Natural killer cell (primary cell): ENCODE results near the gene PTPN9. TPM values are rescaled to one million over a fixed set of nuclear protein-coding genes. Genes with fewer than 3 reads are reported as not detected.

Source experiments
- ATAC-seq, 3 donors: fragments of 150-1000 bp in 2 of 3; fragments of 200-7000 bp in 1 of 3; cut with Tn5 transposase; 1 replicate in 1 of 3; 2 replicates in 2 of 3; pipeline ENCODE4 v1.10.0; 2021; ENCODE audit warnings: mild to moderate bottlenecking in 2 of 3, moderate library complexity in 2 of 3
- DNase-seq, 2 donors: peaks; one replicate each; pipeline versions ENCODE4 v3.0.0 to v3.0.0-alpha.2; 2013 to 2021; ENCODE audit warnings: mixed read lengths in 1 of 2
- H3K27ac ChIP-seq: one replicate; pipeline ENCODE4 v1.5.1; 2013; ENCODE audit warnings: mild to moderate bottlenecking, low read length
- H3K27me3 ChIP-seq: one replicate; pipeline ENCODE4 v1.6.1; 2013; ENCODE audit warnings: low read length; ENCODE audit not compliant: control insufficient read depth, insufficient read depth
- H3K36me3 ChIP-seq: one replicate; pipeline ENCODE4 v1.6.1; 2013; ENCODE audit warnings: low read length; ENCODE audit not compliant: control insufficient read depth, insufficient read depth
- H3K4me1 ChIP-seq: one replicate; pipeline ENCODE4 v1.6.1; 2013; ENCODE audit warnings: low read length; ENCODE audit not compliant: control insufficient read depth, insufficient read depth
- H3K4me3 ChIP-seq: one replicate; pipeline ENCODE4 v1.5.1; 2013; ENCODE audit warnings: low read length
- H3K9me3 ChIP-seq: one replicate; pipeline ENCODE4 v1.6.1; 2013; ENCODE audit warnings: low read length; ENCODE audit not compliant: control insufficient read depth, insufficient read depth
- H3K27ac Mint-ChIP-seq, 2 donors: one replicate each; pipeline ENCODE4 v1.8.0; 2022; ENCODE audit warnings: mild to moderate bottlenecking in 2 of 2, mixed read lengths in 2 of 2, moderate library complexity in 1 of 2
- H3K27me3 Mint-ChIP-seq, 2 donors: one replicate each; pipeline ENCODE4 v1.8.0; 2022; ENCODE audit warnings: low read depth in 2 of 2, mixed read lengths in 2 of 2
- H3K36me3 Mint-ChIP-seq: one replicate; pipeline ENCODE4 v1.8.0; 2022; ENCODE audit warnings: mixed read lengths
- H3K4me1 Mint-ChIP-seq, 2 donors: one replicate each; pipeline ENCODE4 v1.8.0; 2022; ENCODE audit warnings: mixed read lengths in 2 of 2
- H3K4me3 Mint-ChIP-seq: one replicate; pipeline ENCODE4 v1.8.0; 2022; ENCODE audit warnings: mild to moderate bottlenecking, moderate library complexity, mixed read lengths
- H3K9me3 Mint-ChIP-seq, 2 donors: one replicate each; pipeline ENCODE4 v1.8.0; 2022; ENCODE audit warnings: mixed read lengths in 2 of 2
- CTCF ChIP-seq: fragments of 200-600 bp; IDR thresholded peaks from one replicate; pipeline ENCODE4 v1.8.0; 2022; ENCODE audit warnings: antibody characterized with exemption
- WGBS: methylation state at CpG from one replicate; pipeline ENCODE4 v1.1.7; 2013; ENCODE audit warnings: missing lambda C conversion rate; ENCODE audit not compliant: insufficient coverage; 5-methylcytosine and 5-hydroxymethylcytosine counted together
- intact Hi-C: fragments of 100-400 bp; cut with micrococcal nuclease; formaldehyde crosslinking; loops from one replicate; pipeline ENCODE4 v1.14.2; 2022
- total RNA-seq, 4 donors: library from RNA; stranded (reverse); fragments of 120-200 nt in 1 of 4; gene quantifications; one replicate each; pipeline versions ENCODE4 v1.2.3 to v1.2.4, GENCODE V29; 2013 to 2022

Gene PTPN9
- total RNA-seq, 3 donors from 2014 or later (not counting 1 experiment from before 2014, with no cell fraction given), result 28.3 to 33.0 (median 28.9) TPM

GRCh38 chr15:75436881-75437280 is 142.2 kb downstream of the PTPN9 start:
- Histone ChIP-seq H3K27ac (no peak overlapping the region), H3K27me3 (no peaks in the 10 kb centered on the region), H3K36me3 (peaks cover 17% of the 10 kb centered on the region), H3K9me3 (no peaks in the 10 kb centered on the region), H3K4me1 (peaks cover 3% of the 10 kb centered on the region), H3K4me3 (no peak overlapping the region)
- Mint-ChIP-seq H3K36me3 (no peaks in the 10 kb centered on the region), H3K9me3 (no peaks in the 10 kb centered on the region), H3K27ac (peak overlapping the region; percentile 16 to 54), H3K4me1 (peaks cover 46 to 48% of the 10 kb centered on the region in 2 donors), H3K27me3 (no peaks in the 10 kb centered on the region), H3K4me3 (no peak overlapping the region)
- WGBS, result 91% methylated on average over 5 of the region's 5 CpGs
- TF ChIP-seq CTCF, result no peak
- intact Hi-C loops, result no loop called here
- DNase-seq, result no peak
- ATAC-seq, result no peak

GRCh38 chr15:75431682-75432081 is 147.4 kb downstream of the PTPN9 start:
- DNase-seq, result no peak
- H3K4me3 Mint-ChIP-seq, result no peak overlapping the region
- Histone ChIP-seq H3K36me3 (peaks cover 30% of the 10 kb centered on the region), H3K4me3 (no peak overlapping the region), H3K27me3 (no peaks in the 10 kb centered on the region), H3K4me1 (no peaks in the 10 kb centered on the region), H3K9me3 (no peaks in the 10 kb centered on the region), H3K27ac (no peak overlapping the region)
- H3K27me3 Mint-ChIP-seq, result no peaks in the 10 kb centered on the region
- peaks cover 28 to 42% of the 10 kb centered on the region in 2 donors for H3K4me1 Mint-ChIP-seq
- H3K9me3 Mint-ChIP-seq, result no peaks in the 10 kb centered on the region
- no peak for ATAC-seq
- H3K27ac Mint-ChIP-seq, result peak overlapping the region; percentile 43 to 48
- TF ChIP-seq CTCF, result no peak
- 50% methylated on average over 1 of the region's 1 CpG for WGBS
- H3K36me3 Mint-ChIP-seq, result no peaks in the 10 kb centered on the region
- intact Hi-C loops, result no loop called here

- Mint-ChIP-seq H3K4me3 (no peak overlapping the region), H3K27ac (peak overlapping the region; percentile 43 to 48), H3K27me3 (no peaks in the 10 kb centered on the region), H3K9me3 (no peaks in the 10 kb centered on the region), H3K4me1 (peaks cover 24 to 41% of the 10 kb centered on the region in 2 donors), H3K36me3 (no peaks in the 10 kb centered on the region)
- ATAC-seq (no peak), DNase-seq (no peak)
- Histone ChIP-seq H3K4me1 (no peaks in the 10 kb centered on the region), H3K4me3 (no peak overlapping the region), H3K27me3 (no peaks in the 10 kb centered on the region), H3K27ac (no peak overlapping the region), H3K9me3 (no peaks in the 10 kb centered on the region), H3K36me3 (peaks cover 32% of the 10 kb centered on the region)
- intact Hi-C loops, result no loop called here
- 86% methylated on average over 2 of the region's 2 CpGs for WGBS
- TF ChIP-seq CTCF, result no peak
Measured at GRCh38 chr15:75431270-75431669, 147.8 kb downstream of the PTPN9 start.

- Histone ChIP-seq H3K4me1 (no peaks in the 10 kb centered on the region), H3K4me3 (no peak overlapping the region), H3K36me3 (peaks cover 29% of the 10 kb centered on the region), H3K27ac (no peak overlapping the region), H3K27me3 (no peaks in the 10 kb centered on the region), H3K9me3 (no peaks in the 10 kb centered on the region)
- H3K27me3 Mint-ChIP-seq, result no peaks in the 10 kb centered on the region
- no peak overlapping the region for H3K4me3 Mint-ChIP-seq
- no peaks in the 10 kb centered on the region for H3K9me3 Mint-ChIP-seq
- H3K27ac Mint-ChIP-seq, result peak overlapping the region in 1 of 2 donors; percentile 43
- intact Hi-C loops, result no loop called here
- 98% methylated on average over 7 of the region's 7 CpGs for WGBS
- H3K4me1 Mint-ChIP-seq, result peaks cover 20 to 44% of the 10 kb centered on the region in 2 donors
- DNase-seq, result no peak
- TF ChIP-seq CTCF, result no peak
- ATAC-seq, result no peak
- H3K36me3 Mint-ChIP-seq, result no peaks in the 10 kb centered on the region
Measured at GRCh38 chr15:75430259-75430658, 148.9 kb downstream of the PTPN9 start.
